Urothelium cell line (cell line): Measurements from ENCODE around the gene NTM.

ENCODE experiments used
- DNase-seq: peaks from one replicate; pipeline ENCODE4 v3.0.0; 2011; ENCODE audit warnings: low spot score, mixed read lengths
- FAIRE-seq: peaks from 2 replicates; lab custom pipeline; 2011; peaks lifted over from hg19 to GRCh38; lab: Jason Lieb, UNC

Gene NTM

DNA sequence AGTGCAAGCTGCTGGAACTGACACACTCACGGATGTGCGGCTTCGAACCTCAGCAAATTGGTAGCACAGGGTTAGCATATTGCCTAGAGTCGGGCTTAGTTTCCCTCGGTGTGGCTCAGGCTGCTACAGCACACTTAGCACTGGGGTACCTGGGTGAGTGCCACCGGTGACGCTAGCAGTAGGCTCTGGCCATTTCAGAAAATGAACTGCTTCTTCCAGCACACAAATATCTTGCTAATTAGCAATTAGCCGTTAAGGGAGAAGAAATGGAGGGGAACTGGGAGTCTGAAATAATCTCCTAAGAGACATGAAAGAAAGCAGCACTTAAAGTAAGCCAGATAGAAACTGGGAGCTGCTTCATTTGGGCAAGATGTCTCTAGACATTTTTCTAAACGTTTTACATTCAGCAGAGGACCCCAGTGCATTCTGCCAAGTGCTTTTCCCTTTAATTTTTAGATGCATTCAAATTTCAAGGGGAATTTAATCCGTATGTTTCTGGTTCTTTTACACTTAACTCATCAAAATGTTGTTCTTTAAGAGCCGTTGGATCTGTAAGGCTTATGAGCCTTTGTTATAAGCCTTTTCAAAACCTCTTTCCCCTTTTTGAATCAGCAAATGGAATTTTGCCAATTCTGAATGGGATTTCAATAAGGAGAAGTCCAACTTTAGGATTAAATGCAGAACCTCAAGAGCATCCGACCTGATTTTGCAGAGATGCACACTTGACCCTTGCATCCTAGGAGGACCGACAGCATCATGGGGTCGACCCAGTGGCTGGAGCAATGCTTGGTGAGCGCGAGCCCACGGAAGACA lies 708.1 kb downstream of the NTM start:
- DNase-seq = no peak
- no peak for FAIRE-seq

DNA sequence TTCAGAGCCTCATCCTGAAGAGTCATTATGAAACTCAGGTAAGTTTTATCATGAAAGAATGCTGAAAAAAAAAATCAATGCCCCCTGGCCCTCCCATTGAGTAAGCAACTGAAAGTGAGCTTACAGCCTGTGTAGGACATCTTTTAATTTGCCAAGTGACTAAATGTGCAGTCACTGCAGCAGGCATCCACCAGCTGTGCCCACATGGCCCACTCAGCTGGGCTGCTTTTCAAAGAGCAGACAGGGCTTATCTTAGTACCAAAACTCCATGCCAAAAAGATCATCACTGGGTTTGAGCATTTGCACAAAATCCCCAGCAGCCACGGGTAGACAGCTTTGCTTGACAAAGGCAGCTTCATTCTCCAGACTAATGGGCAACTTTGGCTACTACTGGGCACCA lies 709.7 kb downstream of the NTM start:
- FAIRE-seq (no peak), DNase-seq (no peak)

DNA sequence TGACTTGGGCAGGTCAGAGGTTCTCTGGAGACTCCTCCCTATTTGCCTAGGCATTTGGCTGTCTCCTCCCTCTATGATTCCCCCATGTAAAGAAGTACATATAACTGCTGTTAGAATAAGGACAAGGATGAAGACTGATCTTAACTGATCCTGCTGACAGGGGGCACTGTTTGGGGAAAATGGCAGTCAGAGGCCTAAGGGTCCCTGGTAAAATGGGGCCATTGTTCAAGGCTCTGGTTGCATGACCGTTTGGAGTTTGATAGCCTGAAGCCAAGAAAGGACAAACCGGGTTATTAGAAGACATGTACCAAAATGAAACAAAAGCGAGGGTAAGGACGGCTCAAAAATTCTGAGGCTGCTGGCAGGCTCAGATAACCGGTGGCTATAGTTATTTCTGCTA lies 712.2 kb downstream of the NTM start:
- DNase-seq (no peak), FAIRE-seq (no peak)

DNA sequence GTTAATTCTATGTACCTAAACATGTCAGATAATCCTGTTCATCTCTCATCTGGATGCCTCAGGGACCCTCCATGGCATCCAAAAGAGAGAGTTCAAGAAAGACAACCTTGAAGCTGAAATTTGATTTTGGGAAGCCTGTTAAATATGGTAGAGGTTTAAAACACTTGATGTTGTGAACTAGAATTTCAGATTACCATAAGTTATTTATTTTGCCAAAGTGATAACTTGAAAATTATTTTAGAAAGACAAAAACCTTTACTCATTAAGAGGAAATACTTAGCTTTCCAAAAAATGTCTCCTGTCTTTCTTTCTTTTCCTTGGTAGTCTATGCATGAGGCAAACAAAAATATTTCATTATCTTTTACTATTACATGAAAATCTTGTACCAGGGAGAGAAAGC lies 714.0 kb downstream of the NTM start:
- no peak for DNase-seq
- FAIRE-seq = no peak

DNA sequence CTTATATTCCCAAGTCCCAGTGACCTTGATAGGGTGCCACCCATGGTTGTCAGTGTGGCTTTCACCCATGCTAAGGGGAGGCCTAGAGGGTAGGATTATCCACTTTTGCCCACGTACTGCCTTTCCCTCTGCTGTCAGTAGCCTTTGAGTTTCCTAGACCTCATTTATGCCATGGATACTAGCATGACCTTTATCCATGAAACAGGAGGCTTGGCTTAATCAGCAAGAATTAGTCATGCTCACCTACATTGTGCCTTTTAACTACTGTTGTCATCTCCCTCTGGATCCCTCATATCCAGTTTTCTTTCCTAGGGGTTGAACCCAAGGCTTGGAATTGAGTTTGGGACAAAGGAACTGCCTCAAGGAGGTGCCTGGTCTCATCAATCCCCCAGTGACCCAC lies 716.7 kb downstream of the NTM start:
- DNase-seq (no peak), FAIRE-seq (no peak)

DNA sequence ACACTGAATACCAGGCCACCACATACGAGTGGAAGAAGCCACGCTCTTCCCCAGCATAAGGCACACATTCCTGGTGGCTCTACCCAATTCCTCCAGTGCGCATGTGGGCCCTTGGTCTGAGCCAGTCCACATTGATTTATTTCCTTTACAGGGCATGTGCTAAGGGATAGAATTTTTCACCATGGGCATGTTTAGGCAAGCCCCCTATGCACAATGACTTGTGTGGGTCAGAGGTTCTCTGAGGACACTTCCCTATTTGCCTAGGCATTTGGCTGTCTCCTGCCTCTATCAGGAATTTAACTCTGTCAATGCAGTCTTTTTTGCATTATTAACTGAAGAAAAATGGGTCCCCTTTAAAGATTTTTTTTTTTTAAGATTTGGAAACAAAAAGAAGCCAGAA lies 718.1 kb downstream of the NTM start:
- FAIRE-seq = no peak
- DNase-seq = no peak

DNA sequence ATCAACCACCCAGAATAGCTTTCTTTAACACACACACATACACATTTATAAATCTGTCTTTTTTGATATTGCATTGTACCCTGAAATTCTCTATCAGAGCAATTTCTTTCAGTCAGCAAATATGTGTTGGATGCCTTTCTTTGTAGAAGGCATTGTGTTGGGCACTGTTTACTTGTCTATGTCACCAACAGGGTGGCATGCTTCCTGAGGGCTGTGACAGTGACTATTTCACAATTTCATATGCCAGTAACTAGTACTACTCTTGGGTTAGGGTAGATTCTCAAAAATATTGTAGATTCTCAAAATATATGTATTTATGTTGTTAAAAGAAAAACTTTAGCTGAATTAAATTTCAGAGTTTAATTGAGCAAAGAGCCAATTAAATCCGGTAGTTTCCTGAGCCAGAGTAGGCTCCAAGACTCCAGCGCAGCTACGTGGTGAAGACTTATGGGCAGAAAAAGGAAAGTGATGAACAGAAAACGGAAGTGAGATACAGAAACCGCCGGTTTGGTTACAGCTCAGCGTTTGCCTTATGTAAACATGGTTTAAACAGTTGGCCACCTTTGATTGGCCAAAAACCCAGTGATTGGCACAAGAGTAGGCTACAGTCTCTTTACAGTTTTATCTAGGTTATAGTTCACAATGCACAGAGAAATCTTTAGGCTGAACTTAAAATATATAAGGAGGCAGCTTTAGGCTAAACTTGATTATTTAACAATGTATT lies 723.3 kb downstream of the NTM start:
- FAIRE-seq (no peak), DNase-seq (no peak)

DNA sequence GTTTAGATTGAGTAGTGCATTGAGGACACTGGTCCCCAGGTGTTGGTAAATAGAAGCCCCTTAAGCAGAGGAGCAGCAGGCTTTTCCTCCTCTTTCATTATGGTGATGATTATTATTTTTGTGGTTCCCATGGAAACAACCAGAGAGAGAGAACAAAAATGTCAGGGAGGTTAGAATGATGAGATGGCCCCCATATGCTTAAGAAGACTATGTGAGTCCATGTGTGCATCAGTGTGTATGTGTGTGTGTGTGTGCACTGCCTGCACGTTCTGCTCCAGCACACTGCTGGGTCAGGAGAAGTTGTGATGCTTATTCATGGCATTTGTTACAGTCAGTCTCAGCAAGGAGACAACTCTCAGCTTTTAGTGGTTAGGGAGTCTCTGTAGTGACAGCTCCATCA lies 724.2 kb downstream of the NTM start:
- DNase-seq = no peak
- FAIRE-seq = no peak

DNA sequence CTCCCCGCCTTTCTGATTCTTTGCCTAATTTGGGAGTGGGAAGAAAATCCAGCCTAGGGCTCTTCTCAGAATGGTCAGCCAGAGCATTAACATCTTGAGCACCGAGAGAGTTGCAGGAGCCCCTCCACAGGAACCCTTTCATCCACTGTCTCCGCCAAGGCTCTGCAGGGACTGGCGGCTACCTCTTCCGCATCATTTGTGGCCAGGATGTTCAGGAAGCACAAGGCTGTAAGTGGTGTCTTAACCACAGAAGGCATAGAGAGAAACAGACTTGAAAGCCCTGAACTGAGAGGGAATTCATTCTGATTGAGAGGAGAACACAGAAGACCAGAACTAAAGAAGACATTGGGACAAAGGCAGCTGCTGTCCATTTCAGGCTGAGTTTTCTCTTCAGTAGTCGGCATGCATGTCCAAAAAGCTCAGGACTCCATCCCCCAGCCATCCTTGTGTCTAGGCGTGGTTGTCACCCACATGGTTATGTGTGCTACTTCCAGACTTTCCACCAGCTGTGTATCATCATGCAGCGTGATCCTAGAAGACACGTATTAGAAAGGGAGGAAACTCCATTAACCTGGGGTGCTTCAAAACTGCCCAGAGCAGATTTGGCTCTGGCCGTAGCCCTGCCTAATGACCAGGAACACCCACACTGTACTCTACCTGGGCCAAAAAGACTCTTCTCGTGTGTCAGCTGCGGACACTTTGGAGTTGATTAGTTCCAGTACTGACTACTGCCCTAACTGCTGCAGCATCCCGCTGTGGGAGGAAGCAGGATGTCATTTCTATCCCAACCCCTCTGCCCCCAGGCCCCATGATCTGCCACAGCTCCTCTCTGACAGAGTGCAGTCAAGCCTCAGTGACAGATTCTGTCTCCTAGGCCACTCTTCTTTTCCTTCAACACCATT lies 725.1 kb downstream of the NTM start:
- DNase-seq (no peak), FAIRE-seq (no peak)

DNA sequence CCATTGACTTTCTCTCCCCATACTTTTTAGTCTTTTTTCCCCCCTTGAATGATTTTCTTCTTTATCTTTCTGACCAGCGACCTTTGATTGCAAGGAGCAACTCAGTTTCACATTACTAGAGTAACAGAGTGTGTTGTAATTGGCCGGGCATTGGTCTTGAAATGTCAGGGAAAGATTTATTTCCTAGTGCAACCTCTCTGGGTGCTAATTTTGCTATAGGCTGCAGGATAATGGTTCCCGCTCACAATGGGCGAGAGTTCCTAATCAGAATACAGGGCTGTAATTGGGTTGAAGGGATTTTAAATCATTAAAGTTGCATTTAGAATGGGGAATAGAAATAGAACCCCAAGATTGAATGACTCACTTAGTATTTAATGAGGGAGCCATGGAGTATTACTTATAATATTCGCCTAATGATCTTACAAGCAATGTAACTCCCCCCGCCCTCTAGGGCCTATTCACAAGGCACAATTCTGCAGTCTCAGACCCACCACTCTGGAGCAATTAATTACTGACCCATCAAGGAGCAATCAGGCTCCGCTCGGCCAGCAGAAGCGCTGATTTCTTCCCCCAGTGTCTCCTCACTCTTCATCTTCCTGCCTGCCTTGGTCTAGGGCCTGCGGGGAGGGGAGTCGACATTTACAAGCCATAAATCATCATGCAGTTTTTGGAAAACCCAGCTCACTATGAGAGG lies 725.9 kb downstream of the NTM start:
- no peak for DNase-seq
- FAIRE-seq = no peak

DNA sequence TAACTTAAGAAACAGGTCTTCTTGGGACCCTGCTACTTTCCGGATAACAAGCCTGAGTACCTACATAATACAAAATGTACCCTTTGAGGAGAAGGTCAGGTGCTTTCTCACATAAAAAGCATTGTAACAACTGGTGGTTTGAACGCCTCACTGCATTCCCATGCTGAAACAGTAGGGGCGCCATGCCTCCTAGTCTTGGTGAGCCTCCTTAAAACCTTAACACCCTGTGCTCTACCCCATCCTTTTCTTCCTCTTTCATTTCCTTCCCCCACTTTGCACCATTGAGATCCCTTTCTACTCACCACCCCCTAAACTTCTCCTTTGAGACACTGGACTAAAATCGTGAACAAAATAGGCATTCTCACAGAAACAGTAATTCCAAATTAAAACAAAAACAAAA lies 729.3 kb downstream of the NTM start:
- FAIRE-seq = no peak

DNA sequence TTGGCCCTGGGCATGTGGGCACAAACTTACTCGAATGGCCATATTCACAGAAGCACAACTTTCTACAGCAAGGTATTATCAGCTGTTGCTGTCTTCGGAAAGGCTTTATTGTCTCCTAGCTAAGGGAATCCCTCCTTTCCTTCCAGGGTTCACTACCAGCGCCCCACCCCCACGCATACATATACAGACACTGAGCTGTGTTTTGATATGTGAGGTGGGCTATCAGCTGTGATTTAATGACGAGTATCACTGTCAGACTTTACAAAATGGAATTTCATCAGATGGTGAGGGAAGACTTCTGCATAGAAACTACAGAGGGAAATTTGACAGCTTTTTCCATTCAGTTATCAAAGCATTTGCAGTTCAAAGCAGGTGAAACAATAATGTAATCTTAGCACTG lies 730.2 kb downstream of the NTM start:
- FAIRE-seq = no peak
- DNase-seq = no peak

More for the DNA sequence above, 729.3 kb downstream of the NTM start:
- no peak for DNase-seq

DNA sequence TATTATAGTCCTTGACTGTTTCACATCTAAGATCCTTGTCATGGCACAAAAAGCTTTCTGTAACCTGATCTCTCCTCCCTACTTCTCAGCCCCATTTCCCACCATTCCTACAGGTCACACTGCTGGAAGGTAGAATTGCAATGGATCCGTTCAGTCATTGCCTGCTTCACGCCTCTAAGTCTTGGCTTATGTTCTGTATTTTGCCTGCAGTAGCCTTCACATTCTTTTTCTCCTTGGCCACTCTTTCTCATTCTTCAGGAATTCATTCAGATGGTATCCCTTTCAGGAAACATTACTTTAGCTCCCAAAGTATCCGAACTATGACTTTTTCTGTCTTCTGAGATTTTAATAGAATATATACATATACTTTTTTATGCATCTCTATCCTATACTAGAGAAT lies 731.5 kb downstream of the NTM start:
- FAIRE-seq (no peak), DNase-seq (no peak)

DNA sequence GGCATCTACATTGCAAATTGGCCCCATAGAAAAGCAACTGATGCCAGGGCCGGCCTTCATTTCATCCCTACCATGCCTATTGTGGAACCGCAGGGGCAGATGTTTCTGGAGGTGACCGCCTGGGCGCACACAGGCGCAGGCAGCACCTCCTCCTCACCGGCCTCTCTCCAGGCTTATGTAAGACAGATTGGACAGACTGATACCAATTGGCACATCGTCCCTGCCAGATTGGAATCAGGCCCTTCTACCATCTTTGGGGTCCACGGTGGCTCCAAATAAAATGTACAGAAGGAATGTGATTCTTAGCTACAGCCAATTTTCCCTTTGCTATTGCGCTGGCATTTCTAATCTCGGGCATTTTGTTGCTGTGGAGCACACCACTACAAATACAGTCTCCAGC lies 732.6 kb downstream of the NTM start:
- FAIRE-seq (no peak), DNase-seq (no peak)

DNA sequence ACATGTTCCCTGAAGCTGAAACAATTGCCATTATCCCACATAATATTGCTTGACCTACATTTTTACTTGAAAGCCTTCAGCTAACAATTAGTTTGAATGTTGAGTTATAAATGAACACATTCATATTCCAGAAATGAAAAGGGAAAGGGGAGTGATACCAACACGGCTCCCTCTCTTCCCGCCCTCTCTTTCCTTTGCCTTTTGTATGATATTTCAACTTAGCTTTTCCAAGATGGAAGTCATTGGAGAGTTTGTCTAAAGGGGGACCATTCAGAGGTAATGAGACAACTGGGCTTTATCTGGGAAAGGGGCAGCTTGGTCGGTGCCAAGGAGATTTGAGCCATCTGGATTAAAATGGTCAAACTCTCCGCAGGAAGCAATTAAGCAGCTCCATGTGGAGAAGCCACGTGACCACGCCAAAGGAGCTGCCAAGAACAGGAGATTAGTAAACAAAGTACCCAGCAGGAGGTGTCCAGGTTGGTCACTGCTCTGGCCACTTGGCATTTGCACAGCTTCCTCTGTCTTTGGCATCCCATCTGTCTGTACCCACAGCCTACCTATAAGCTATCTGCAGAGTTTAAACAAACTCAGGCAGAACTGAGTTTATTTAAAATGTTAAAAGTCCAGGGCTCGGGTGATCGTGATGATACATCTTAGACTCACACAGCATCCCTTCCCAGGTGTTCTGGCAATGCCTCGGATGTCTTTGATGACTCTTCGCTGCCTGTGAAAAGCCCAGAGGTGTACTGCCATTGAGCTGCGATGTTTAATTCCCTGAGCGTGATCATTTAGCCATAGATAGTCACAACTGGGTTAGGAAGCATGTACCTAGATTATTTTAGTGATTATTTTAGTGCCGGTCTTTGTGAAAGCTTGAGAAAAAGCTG lies 735.9 kb downstream of the NTM start:
- DNase-seq (no peak), FAIRE-seq (no peak)

DNA sequence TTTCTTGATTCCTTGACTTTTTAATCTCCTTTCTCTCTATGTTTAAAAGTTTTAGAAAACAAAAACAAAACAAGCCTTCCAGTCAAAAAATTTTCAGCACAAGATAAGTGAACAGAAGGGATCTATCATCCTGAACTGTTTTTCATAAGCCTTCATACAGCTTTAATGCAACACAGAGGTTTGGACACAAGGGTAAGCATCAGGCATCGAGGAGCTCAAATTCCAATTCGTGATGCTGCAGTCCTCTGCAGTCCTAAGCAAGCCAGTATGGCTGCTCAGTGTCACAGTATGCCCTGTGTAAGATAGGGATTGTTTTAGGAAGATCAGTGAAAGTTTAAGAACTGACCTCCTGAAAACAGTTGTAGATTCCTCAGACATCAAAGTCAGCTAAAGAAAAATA lies 740.9 kb downstream of the NTM start:
- FAIRE-seq = no peak
- DNase-seq = no peak

DNA sequence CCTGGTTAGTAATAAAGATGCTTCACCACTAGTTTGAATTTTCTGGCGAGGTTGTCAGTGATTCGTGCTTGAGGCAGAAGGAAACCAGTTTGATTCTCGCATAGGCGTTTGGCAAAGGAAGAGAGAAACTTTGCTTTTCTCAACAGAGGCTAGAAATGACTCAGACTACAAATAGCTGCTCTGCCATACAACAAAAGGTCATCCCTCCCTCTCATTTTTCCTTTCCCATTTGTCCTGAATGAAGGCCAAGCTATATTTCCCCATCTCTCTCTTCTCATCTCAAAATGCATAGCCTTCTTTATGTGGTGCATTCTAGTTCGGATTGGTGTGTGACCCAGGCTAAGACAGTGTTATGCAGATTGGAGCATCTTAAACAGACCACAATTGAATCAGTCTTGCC lies 741.4 kb downstream of the NTM start:
- FAIRE-seq = no peak
- DNase-seq = peak; percentile 28

DNA sequence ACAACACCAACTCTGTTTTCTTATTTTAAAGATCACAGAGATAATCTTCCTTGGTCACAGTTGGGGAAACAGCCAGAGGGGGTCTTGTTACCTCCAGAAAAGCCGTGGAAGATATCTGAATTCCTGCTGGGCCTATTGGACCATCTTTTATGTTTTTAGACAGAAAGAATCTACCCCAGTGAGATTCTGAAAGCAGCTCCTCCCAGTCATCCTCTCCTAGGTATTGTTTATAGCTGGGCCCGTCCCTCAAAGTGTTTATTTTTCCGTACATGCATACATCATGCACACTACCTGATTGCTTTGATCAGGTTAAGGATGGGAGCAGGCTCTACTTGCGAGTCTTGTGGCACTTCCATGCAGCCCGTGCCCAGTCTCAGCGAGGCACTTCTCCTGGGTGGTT lies 742.4 kb downstream of the NTM start:
- FAIRE-seq = no peak

DNA sequence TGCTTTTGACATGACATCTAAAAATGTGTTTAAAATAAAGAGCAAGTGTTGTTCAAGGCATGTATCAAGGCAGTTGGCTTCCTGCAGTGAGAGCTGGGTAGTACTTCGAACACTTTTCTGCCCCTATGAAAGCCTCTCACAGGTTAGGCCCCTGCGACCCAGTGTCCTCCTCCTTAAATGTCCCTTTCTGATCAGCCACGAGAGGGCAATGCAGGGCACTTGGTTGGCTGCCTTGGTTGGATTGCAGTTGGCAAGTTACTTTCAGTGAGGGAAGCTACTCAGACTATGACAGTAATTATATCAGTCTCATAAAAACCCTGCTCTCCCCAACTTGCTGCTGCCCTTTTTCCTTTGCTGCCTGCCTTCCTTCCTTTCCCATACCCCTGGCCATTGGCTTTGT lies 743.8 kb downstream of the NTM start:
- FAIRE-seq = no peak
- DNase-seq = peak; percentile 18

More for the DNA sequence above, 742.4 kb downstream of the NTM start:
- no peak for DNase-seq

DNA sequence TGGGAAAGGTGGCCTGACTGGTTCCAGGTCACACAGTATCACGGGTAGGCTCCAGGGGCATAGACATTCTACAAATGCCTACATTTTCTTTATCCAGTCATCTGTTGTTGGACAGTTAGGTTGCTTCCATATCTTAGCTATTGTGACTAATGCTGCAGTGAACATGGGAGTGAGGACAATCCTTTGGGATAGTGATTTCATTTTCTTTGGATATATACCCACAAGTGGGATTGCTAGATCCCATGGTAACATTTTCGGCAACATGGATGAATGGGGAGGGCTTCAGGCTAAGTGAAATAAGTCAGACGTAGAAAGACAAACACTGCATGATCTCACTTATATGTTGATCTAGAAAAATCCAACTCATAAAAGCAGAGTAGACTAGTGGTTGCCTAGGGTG lies 744.3 kb downstream of the NTM start:
- FAIRE-seq (no peak), DNase-seq (no peak)
